Measurements from ENCODE around the gene VANGL1.

Gene VANGL1

DNA sequence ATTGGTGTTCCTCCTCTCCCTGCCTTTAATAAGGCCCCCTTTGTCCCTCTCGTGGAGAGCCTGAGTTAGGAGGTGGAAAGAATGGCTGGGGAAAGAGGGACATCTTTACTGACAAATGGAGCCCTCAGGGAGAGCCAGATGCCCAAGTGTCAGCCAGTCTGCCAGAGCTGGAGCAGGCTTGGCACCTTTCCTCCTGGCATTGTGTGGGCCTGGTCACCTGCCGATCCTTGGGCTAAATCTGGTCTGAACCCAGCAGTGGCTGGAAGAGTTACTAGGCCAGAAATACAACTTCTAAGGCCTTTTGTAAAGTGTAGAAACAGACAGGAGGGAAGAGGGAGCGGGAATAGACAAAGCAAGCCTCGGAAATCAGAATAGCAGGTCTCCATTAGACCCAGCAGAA is 24.9 kb downstream of the VANGL1 start:
- no peaks in the 10 kb centered on the region for H3K36me3 ChIP-seq
- no peaks in the 10 kb centered on the region for H3K4me1 ChIP-seq
- no peaks in the 10 kb centered on the region for H3K27me3 ChIP-seq
- DNase-seq, result no peak
- TF ChIP-seq, protein P1, sequence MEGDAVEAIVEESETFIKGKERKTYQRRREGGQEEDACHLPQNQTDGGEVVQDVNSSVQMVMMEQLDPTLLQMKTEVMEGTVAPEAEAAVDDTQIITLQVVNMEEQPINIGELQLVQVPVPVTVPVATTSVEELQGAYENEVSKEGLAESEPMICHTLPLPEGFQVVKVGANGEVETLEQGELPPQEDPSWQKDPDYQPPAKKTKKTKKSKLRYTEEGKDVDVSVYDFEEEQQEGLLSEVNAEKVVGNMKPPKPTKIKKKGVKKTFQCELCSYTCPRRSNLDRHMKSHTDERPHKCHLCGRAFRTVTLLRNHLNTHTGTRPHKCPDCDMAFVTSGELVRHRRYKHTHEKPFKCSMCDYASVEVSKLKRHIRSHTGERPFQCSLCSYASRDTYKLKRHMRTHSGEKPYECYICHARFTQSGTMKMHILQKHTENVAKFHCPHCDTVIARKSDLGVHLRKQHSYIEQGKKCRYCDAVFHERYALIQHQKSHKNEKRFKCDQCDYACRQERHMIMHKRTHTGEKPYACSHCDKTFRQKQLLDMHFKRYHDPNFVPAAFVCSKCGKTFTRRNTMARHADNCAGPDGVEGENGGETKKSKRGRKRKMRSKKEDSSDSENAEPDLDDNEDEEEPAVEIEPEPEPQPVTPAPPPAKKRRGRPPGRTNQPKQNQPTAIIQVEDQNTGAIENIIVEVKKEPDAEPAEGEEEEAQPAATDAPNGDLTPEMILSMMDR (IDR thresholded peaks at IDR 0.05; ENCODE audit: low read depth, low read length), result no peak
- H3K9me3 ChIP-seq, result no peaks in the 10 kb centered on the region
- H3K4me3 ChIP-seq (ENCODE audit: low read depth, low read length), result no peak overlapping the region

DNA sequence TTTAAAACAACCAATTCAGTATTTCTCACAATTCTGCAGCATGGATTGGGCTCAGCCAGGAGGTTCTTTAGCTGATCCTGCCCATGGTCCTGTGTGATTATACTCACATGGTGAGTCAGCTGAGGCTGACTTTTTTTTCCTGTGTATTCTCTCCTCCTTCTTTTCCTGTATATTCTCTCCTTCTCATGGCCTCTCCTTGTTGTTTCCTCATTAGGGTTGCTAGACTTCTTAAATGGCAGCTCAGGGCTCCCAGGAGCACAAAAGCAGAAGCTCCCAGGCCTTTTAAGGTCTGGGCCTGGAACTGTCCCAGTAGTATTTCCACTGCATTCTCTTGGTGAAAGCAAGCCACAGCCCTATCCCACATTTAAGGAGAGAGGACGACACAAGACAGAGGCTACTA is 26.8 kb downstream of the VANGL1 start:
- Histone ChIP-seq H3K27me3 (no peaks in the 10 kb centered on the region), H3K4me1 (no peaks in the 10 kb centered on the region), H3K4me3 (ENCODE audit: low read depth, low read length) (no peak overlapping the region), H3K36me3 (no peaks in the 10 kb centered on the region), H3K9me3 (no peaks in the 10 kb centered on the region)
- TF ChIP-seq, protein P1 (IDR thresholded peaks at IDR 0.05; ENCODE audit: low read depth, low read length), result no peak
- no peak for DNase-seq

DNA sequence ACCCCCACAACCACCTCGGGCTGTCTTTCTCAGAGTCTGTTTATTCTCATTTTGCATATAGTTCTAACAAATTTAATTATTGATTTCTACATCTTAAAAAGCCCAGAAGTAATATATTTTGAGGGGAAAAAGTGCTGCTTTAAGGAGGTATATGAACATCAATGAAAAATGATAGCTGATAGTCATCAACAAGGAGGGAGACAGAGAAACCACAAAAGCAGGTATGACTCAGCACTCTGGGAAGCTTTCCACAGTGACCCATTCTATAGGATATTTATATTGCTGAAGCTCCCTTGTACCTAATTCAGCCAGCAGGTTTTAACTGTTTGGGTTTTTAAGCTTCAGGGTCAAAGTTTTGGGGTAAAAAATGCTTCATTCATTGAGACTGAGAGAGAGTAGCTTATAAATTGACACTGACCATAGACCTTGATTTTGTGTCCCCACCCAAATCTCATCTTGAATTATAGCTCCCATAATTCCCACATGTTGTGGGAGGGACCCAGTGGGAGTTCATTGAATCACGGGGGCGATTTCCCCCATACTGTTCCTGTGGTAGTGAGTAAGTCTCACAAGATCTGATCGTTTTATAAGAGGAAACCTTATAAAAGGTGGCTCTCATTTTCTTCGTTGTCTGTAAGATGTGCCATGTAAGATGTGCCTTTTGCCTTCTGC is 27.4 kb downstream of the VANGL1 start:
- Histone ChIP-seq H3K27me3 (no peaks in the 10 kb centered on the region), H3K9me3 (no peaks in the 10 kb centered on the region), H3K4me1 (no peaks in the 10 kb centered on the region), H3K4me3 (ENCODE audit: low read depth, low read length) (no peak overlapping the region), H3K36me3 (no peaks in the 10 kb centered on the region)
- TF ChIP-seq, protein P1 (IDR thresholded peaks at IDR 0.05; ENCODE audit: low read depth, low read length), result no peak
- DNase-seq, result no peak

DNA sequence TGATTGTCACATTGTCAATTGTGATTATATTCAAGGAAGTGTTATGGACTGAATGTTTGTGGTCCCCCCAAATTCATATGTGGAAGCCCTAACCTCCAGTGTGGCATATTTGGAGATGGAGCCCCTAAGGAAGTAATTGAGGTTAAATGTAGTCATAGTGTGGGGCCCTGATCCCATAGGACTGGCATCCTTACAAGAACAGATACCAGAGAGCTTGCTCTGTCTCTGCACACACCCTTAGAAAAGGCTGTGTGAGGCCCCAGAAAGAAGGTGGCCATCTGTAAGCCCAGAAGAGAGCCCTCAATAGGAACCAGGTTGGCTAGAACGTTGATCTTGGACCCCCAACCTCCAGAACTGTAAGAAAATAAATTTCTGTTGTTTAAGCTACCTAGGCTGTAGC is 28.1 kb downstream of the VANGL1 start:
- Histone ChIP-seq H3K27me3 (no peaks in the 10 kb centered on the region), H3K4me3 (ENCODE audit: low read depth, low read length) (no peak overlapping the region), H3K36me3 (no peaks in the 10 kb centered on the region), H3K4me1 (no peaks in the 10 kb centered on the region), H3K9me3 (no peaks in the 10 kb centered on the region)
- DNase-seq, result no peak
- TF ChIP-seq, protein P1 (IDR thresholded peaks at IDR 0.05; ENCODE audit: low read depth, low read length), result no peak

DNA sequence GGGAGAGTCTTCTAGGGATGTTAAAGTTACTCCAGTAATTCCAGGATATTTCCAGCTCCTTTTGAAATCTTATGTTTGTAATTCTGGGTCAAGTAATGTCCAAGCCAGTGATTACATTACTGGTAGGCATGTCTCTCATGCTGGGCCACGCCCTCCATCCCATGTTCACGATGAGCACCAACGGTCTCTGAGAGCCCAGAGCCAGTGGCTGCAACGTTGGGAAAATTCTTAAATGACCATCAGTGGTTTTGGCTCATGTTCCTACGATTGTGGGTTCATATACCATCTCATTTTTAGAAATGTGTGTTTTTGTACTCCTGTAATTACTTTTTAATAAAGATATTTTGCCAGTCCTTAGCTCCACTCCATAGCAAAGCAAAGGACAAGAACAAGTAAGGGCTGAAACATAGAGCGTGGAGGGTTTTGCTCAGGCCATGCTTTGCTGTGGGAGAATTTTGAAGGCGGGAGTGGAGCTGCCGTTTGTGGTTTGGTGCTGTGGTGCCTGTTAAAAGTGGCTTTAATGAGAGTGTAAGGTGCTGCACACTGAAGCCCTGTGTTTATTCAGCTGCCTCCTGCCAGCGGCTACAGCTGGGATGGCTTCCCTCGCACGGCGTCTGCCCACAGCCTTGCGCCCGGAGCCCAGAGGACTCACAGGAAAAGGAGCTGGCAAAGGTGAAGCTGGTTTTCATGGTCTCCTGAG is 28.9 kb downstream of the VANGL1 start:
- Histone ChIP-seq H3K4me1 (no peaks in the 10 kb centered on the region), H3K27me3 (no peaks in the 10 kb centered on the region), H3K4me3 (ENCODE audit: low read depth, low read length) (no peak overlapping the region), H3K9me3 (no peaks in the 10 kb centered on the region), H3K36me3 (no peaks in the 10 kb centered on the region)
- TF ChIP-seq, protein P1 (IDR thresholded peaks at IDR 0.05; ENCODE audit: low read depth, low read length), result no peak
- DNase-seq, result no peak
